Measurements from ENCODE around the gene PHACTR1. TPM values are rescaled to one million over a fixed set of nuclear protein-coding genes. Genes with fewer than 3 reads are reported as not detected.

The PHACTR1 gene
- total and polyA plus RNA-seq, 7 donors: 0.60 to 7.5 (median 3.7) TPM

DNA sequence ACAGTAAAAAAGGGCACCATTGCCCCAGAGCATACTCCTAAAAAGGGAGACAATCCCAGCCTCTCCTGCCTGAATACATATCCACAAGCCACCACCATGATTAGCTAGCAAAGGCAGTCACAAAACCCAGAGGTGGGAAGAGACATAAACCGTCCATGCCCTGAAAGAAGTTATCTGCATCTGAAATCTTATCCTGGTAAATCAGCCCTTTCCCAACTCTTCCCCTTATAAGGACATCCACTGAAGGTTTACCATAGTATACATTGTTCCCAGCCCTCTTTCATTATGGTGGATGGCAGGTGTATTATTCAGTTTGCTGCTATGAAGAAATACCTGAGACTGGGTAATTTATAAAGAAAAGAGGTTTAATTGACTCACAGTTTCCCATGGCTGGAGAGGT lies 516.5 kb downstream of the PHACTR1 start:
- Histone ChIP-seq H3K9me3 (no peaks in the 10 kb centered on the region), H3K4me3 (no peak overlapping the region), H3K27me3 (no peaks in the 10 kb centered on the region), H3K4me1 (no peaks in the 10 kb centered on the region), H3K27ac (no peak overlapping the region), H3K36me3 (no peaks in the 10 kb centered on the region)
- TF ChIP-seq POLR2AphosphoS5 (IDR thresholded peaks at IDR 0.05) (no peak), EP300 (IDR thresholded peaks at IDR 0.05) (no peak), POLR2A (IDR thresholded peaks at IDR 0.05) (no peak)
- TF ChIP-seq, protein P1, sequence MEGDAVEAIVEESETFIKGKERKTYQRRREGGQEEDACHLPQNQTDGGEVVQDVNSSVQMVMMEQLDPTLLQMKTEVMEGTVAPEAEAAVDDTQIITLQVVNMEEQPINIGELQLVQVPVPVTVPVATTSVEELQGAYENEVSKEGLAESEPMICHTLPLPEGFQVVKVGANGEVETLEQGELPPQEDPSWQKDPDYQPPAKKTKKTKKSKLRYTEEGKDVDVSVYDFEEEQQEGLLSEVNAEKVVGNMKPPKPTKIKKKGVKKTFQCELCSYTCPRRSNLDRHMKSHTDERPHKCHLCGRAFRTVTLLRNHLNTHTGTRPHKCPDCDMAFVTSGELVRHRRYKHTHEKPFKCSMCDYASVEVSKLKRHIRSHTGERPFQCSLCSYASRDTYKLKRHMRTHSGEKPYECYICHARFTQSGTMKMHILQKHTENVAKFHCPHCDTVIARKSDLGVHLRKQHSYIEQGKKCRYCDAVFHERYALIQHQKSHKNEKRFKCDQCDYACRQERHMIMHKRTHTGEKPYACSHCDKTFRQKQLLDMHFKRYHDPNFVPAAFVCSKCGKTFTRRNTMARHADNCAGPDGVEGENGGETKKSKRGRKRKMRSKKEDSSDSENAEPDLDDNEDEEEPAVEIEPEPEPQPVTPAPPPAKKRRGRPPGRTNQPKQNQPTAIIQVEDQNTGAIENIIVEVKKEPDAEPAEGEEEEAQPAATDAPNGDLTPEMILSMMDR (IDR thresholded peaks at IDR 0.05): no peak
- intact Hi-C loops (cut with DNase I): no loop called here
- DNase-seq: no peak
- WGBS, 2 donors: 89 to 93% methylated on average over 1 of the region's 1 CpG

DNA sequence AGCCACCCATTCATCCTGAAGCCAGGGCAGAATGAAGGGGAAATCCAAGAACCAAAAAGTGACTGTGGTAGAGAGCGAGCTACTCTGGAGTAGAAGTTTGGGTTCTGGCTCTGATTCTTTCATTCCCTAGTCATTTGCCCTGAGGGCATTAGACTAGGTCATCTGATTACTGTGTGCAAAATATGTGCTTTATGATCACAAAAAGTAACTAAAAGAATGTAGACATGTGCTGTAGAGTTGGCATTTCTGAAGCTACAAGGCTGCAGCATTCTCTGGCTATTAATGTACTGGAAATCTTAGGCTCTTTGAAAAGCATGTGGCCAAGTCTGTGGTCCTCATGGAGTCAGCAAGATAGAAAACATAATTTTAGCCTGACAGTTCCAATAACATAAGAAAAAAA lies 517.6 kb downstream of the PHACTR1 start:
- Histone ChIP-seq H3K36me3 (no peaks in the 10 kb centered on the region), H3K4me3 (no peak overlapping the region), H3K4me1 (no peaks in the 10 kb centered on the region), H3K9me3 (no peaks in the 10 kb centered on the region), H3K27ac (no peak overlapping the region), H3K27me3 (no peaks in the 10 kb centered on the region)
- intact Hi-C loops (cut with DNase I): no loop called here
- WGBS, 2 donors: 92 to 93% methylated on average over 1 of the region's 1 CpG
- no peak for DNase-seq
- TF ChIP-seq POLR2A (IDR thresholded peaks at IDR 0.05) (no peak), POLR2AphosphoS5 (IDR thresholded peaks at IDR 0.05) (no peak), EP300 (IDR thresholded peaks at IDR 0.05) (no peak)
- TF ChIP-seq, protein P1 (IDR thresholded peaks at IDR 0.05): no peak

DNA sequence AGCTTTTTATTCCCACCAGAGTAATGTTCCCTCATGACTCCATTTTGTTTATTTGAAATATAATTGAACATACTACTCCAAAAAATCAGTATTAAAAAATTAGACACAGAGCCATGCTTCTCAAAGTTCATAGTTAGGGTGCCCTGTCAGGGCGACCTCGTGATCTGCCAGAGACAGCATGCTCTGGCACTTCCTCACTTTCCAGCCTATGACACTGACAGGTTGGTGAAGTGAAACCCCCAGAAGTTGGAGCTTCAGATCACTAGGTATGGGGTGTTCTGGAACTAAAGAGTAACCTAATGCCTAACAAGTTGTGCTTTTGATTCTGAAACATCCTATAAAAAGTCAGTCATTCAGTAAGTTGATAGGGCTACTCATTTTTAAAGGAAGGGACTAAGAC lies 518.8 kb downstream of the PHACTR1 start:
- DNase-seq: no peak
- H3K4me1 ChIP-seq: no peaks in the 10 kb centered on the region

DNA sequence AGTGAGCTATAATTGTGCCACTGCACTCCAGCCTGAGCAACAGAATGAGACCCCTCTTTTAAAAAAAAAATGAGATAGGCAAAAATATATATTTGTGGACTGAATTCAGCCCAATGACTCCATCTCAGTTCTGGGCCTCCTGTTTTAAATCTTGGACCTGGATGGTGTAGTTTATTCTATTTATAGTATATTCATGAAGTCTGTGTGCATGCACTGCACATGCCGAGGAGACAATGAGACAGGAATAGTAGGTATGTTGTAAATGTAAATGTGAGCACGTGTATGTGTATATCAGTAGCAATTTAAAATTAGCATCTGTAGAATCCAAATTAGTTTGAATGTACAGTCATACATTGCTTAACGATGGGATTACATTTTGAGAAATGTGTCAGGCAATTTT lies 520.8 kb downstream of the PHACTR1 start:
- Histone ChIP-seq H3K36me3 (no peaks in the 10 kb centered on the region), H3K9me3 (no peaks in the 10 kb centered on the region), H3K27me3 (no peaks in the 10 kb centered on the region), H3K4me1 (no peaks in the 10 kb centered on the region), H3K27ac (no peak overlapping the region), H3K4me3 (no peak overlapping the region)
- DNase-seq: no peak
- WGBS, 2 donors: 87 to 91% methylated on average over 3 of the region's 3 CpGs
- intact Hi-C loops (cut with DNase I): no loop called here
- TF ChIP-seq POLR2A (IDR thresholded peaks at IDR 0.05) (no peak), POLR2AphosphoS5 (IDR thresholded peaks at IDR 0.05) (no peak), EP300 (IDR thresholded peaks at IDR 0.05) (no peak)
- TF ChIP-seq, protein P1 (IDR thresholded peaks at IDR 0.05): no peak

More for the DNA sequence above, 518.8 kb downstream of the PHACTR1 start:
- Histone ChIP-seq H3K27me3 (no peaks in the 10 kb centered on the region), H3K4me3 (no peak overlapping the region), H3K36me3 (no peaks in the 10 kb centered on the region), H3K9me3 (no peaks in the 10 kb centered on the region), H3K27ac (no peak overlapping the region)
- intact Hi-C loops (cut with DNase I): no loop called here
- WGBS, 2 donors: 87 to 88% methylated on average over 2 of the region's 2 CpGs
- TF ChIP-seq POLR2AphosphoS5 (IDR thresholded peaks at IDR 0.05) (no peak), POLR2A (IDR thresholded peaks at IDR 0.05) (no peak), EP300 (IDR thresholded peaks at IDR 0.05) (no peak)
- TF ChIP-seq, protein P1 (IDR thresholded peaks at IDR 0.05): no peak

DNA sequence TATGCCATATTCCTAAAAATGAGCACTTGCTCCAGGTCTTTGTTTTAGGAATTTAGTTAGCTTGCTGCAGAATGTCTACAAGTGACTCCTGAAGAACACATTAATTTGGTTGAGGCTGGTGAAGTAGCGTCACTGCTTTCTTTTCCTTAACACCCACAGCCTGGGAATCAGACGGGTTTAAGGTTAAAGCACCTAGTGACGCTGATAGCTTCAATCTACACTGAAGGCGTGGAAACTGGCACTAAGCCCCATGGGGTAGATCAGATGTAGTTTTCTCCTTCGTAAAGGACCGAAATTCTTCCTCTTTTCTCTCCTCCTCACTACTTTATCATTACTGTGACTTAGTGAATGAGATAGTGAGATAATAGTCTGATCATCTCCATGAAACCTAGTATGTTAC lies 521.5 kb downstream of the PHACTR1 start:
- Histone ChIP-seq H3K27me3 (no peaks in the 10 kb centered on the region), H3K27ac (no peak overlapping the region), H3K36me3 (no peaks in the 10 kb centered on the region), H3K4me1 (no peaks in the 10 kb centered on the region), H3K4me3 (no peak overlapping the region), H3K9me3 (no peaks in the 10 kb centered on the region)
- intact Hi-C loops (cut with DNase I): no loop called here
- no peak for DNase-seq
- TF ChIP-seq, protein P1 (IDR thresholded peaks at IDR 0.05): no peak
- no peak for TF ChIP-seq POLR2A (IDR thresholded peaks at IDR 0.05)
- TF ChIP-seq EP300 (IDR thresholded peaks at IDR 0.05): no peak
- no peak for TF ChIP-seq POLR2AphosphoS5 (IDR thresholded peaks at IDR 0.05)
- 90 to 91% methylated on average over 6 of the region's 6 CpGs for WGBS, 2 donors
